ENCODE data around the gene JMJD6.
"Not testable (repeated sequence)": the region's sequence is repeated elsewhere in the genome, so short reads cannot be mapped to it uniquely, and the experiment has no call there.

DNA sequence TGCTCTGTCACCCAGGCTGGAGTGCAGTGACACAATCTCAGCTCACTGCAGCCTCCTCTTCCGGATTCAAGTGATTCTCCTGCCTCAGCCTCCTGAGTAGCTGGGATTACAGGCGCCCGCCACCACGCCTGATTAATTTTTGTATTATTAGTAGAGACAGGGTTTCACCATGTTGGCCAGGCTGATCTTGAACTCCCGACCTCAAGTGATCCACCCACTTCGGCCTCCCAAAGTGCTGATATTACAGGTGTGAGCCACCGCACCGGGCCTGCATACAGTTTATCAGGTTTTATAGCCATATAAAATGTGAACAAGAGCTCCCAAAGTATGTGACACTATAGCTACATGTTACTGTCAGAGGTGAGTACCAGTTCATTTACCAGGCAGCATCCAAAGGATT, 3.4 kb downstream of the JMJD6 start:
- TF ChIP-seq, protein P1, sequence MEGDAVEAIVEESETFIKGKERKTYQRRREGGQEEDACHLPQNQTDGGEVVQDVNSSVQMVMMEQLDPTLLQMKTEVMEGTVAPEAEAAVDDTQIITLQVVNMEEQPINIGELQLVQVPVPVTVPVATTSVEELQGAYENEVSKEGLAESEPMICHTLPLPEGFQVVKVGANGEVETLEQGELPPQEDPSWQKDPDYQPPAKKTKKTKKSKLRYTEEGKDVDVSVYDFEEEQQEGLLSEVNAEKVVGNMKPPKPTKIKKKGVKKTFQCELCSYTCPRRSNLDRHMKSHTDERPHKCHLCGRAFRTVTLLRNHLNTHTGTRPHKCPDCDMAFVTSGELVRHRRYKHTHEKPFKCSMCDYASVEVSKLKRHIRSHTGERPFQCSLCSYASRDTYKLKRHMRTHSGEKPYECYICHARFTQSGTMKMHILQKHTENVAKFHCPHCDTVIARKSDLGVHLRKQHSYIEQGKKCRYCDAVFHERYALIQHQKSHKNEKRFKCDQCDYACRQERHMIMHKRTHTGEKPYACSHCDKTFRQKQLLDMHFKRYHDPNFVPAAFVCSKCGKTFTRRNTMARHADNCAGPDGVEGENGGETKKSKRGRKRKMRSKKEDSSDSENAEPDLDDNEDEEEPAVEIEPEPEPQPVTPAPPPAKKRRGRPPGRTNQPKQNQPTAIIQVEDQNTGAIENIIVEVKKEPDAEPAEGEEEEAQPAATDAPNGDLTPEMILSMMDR (IDR thresholded peaks at IDR 0.05), result not testable (repeated sequence)
- not testable (repeated sequence) for TF ChIP-seq POLR2A, POLR2AphosphoS5 (IDR thresholded peaks at IDR 0.05)
